CD14-positive monocyte (primary cell): ENCODE results near the gene MRPL54. TPM values are rescaled to one million over a fixed set of nuclear protein-coding genes. Genes with fewer than 3 reads are reported as not detected.

Experiments used
- DNase-seq, 3 donors: peaks; one replicate each; pipeline ENCODE4 v3.0.0-alpha.2; 2011 to 2022
- H2AFZ ChIP-seq: 2 replicates; pipeline ENCODE4 v1.6.0; 2012; ENCODE audit warnings: mild to moderate bottlenecking, low read depth, low read length, inconsistent platforms; ENCODE audit not compliant: insufficient read depth, poor library complexity, severe bottlenecking
- H3K27ac ChIP-seq, 2 donors: 1 replicate in 1 of 2; 2 replicates in 1 of 2; pipeline ENCODE4 v1.5.1; 2012 to 2013; ENCODE audit warnings: low read length in 2 of 2, control low read depth in 1 of 2, inconsistent platforms in 1 of 2, low read depth in 1 of 2, mild to moderate bottlenecking in 1 of 2
- H3K27me3 ChIP-seq, 2 donors: one replicate each; pipeline versions ENCODE4 v1.6.0 to v1.6.1; 2011 to 2013; ENCODE audit warnings: low read length in 2 of 2; ENCODE audit not compliant: control insufficient read depth in 2 of 2, insufficient read depth in 2 of 2
- H3K36me3 ChIP-seq, 2 donors: replicated peaks in 1 of 2; 1 replicate in 1 of 2; 2 replicates in 1 of 2; pipeline versions ENCODE4 v1.5.1 to v1.6.1; 2012 to 2013; ENCODE audit warnings: low read length in 2 of 2, control low read depth in 1 of 2, inconsistent platforms in 1 of 2, mild to moderate bottlenecking in 1 of 2; ENCODE audit not compliant: insufficient read depth in 2 of 2, control insufficient read depth in 1 of 2
- H3K4me1 ChIP-seq, 2 donors: 1 replicate in 1 of 2; 2 replicates in 1 of 2; pipeline versions ENCODE4 v1.5.1 to v1.6.1; 2012 to 2013; ENCODE audit warnings: low read length in 2 of 2, control low read depth in 1 of 2, inconsistent platforms in 1 of 2, mild to moderate bottlenecking in 1 of 2, moderate library complexity in 1 of 2; ENCODE audit not compliant: insufficient read depth in 2 of 2, control insufficient read depth in 1 of 2
- H3K4me2 ChIP-seq: replicated peaks from 2 replicates; pipeline ENCODE3; 2012; ENCODE audit warnings: low read length, moderate library complexity, mild to moderate bottlenecking; ENCODE audit not compliant: poor library complexity, severe bottlenecking; ENCODE audit errors: extremely low read depth
- H3K4me3 ChIP-seq, 3 experiments: fragments of 200-600 bp in 1 of 3; sonication (generic) in 1 of 3; replicated peaks in 1 of 3; 1 replicate in 2 of 3; 2 replicates in 1 of 3; pipeline ENCODE4 v1.5.1; 2011 to 2013; ENCODE audit warnings: low read length in 3 of 3, mild to moderate bottlenecking in 3 of 3, control low read depth in 2 of 3, low read depth in 2 of 3, inconsistent platforms in 1 of 3, moderate library complexity in 1 of 3
- H3K79me2 ChIP-seq: 2 replicates; pipeline ENCODE4 v1.6.0; 2012; ENCODE audit warnings: mild to moderate bottlenecking, control low read depth, inconsistent platforms, low read length, moderate library complexity; ENCODE audit not compliant: insufficient read depth
- H3K9ac ChIP-seq: 2 replicates; pipeline ENCODE4 v1.6.0; 2017; ENCODE audit warnings: low read length, mild to moderate bottlenecking; ENCODE audit not compliant: insufficient read depth, poor library complexity, severe bottlenecking
- H3K9me3 ChIP-seq, 2 donors: replicated peaks in 1 of 2; 1 replicate in 1 of 2; 2 replicates in 1 of 2; pipeline versions ENCODE4 v1.5.1 to v1.6.1; 2012 to 2013; ENCODE audit warnings: low read length in 2 of 2, control low read depth in 1 of 2; ENCODE audit not compliant: control insufficient read depth in 1 of 2, insufficient read depth in 1 of 2
- H4K20me1 ChIP-seq: 2 replicates; pipeline ENCODE4 v1.6.0; 2012; ENCODE audit warnings: mild to moderate bottlenecking, low read length, control low read depth, moderate library complexity; ENCODE audit not compliant: insufficient read depth
- H3K27ac Mint-ChIP-seq, 7 donors: one replicate each; pipeline ENCODE4 v1.8.0; 2020; ENCODE audit warnings: mild to moderate bottlenecking in 7 of 7, mixed read lengths in 7 of 7, moderate library complexity in 6 of 7, inconsistent platforms in 2 of 7
- H3K27me3 Mint-ChIP-seq, 3 donors: one replicate each; pipeline ENCODE4 v1.8.0; 2021 to 2022; ENCODE audit warnings: low read depth in 3 of 3, mild to moderate bottlenecking in 3 of 3, mixed read lengths in 3 of 3, moderate library complexity in 3 of 3, inconsistent platforms in 1 of 3
- H3K36me3 Mint-ChIP-seq, 2 donors: one replicate each; pipeline ENCODE4 v1.8.0; 2020; ENCODE audit warnings: mixed read lengths in 2 of 2, inconsistent platforms in 1 of 2, mild to moderate bottlenecking in 1 of 2
- H3K4me1 Mint-ChIP-seq: one replicate; pipeline ENCODE4 v1.8.0; 2020; ENCODE audit warnings: mild to moderate bottlenecking, mixed read lengths
- H3K4me3 Mint-ChIP-seq, 2 donors: one replicate each; pipeline ENCODE4 v1.8.0; 2020; ENCODE audit warnings: mild to moderate bottlenecking in 2 of 2, mixed read lengths in 2 of 2, moderate library complexity in 1 of 2
- H3K9me3 Mint-ChIP-seq, 7 donors: one replicate each; pipeline ENCODE4 v1.8.0; 2020 to 2022; ENCODE audit warnings: mixed read lengths in 7 of 7, mild to moderate bottlenecking in 6 of 7, moderate library complexity in 6 of 7, inconsistent platforms in 2 of 7
- WGBS: methylation state at CpG from one replicate; pipeline ENCODE4 v1.1.5; 2013; ENCODE audit warnings: missing lambda C conversion rate; ENCODE audit not compliant: insufficient coverage; 5-methylcytosine and 5-hydroxymethylcytosine counted together
- intact Hi-C, 2 donors: fragments of 100-400 bp; cut with micrococcal nuclease; formaldehyde crosslinking; loops; one replicate each; pipeline versions ENCODE4 v1.15.0 to v1.15.1; 2023
- polyA plus RNA-seq, 3 donors: library from polyadenylated mRNA; depleted of rRNA in 1 of 3; unstranded in 2 of 3; stranded (reverse) in 1 of 3; fragments of 300-500 nt in 2 of 3; fragments of >200 nt in 1 of 3; fragmentation: Illumina TruSeq in 2 of 3; gene quantifications; 1 replicate in 2 of 3; 2 replicates in 1 of 3; pipeline ENCODE4 v1.2.3, GENCODE V29; 2012 to 2021
- TF ChIP-seq, protein P1 (sequence below): fragments of 200-600 bp; IDR thresholded peaks from one replicate; pipeline ENCODE4 v1.8.0; 2022; ENCODE audit warnings: antibody characterized with exemption, mild to moderate bottlenecking

MRPL54 gene
- polyA plus RNA-seq, 3 donors = 39.9 to 133 (median 115) TPM

DNA sequence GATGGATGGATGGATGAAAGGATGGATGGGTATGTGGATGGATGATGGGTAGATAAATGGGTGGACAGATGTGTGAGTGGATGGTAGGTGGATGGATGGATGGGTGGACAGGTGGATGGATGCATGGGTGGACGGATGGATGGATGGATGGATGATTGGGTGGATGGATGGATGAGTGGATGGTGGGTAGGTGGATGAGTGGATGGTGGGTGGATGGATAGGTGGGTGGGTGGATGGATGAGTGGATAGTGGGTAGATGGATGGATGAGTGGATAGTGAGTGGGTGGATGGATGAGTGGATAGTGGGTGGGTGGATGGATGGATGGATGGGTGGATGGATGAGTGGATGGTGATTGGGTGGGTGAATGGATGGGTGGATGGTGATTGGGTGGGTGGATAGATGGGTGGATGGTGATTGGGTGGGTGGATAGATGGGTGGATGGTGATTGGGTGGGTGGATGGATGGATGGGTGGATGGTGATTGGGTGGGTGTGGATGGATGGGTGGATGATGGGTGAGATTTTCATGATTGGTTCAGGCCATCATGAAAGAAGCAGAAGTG, 14.1 kb downstream of the MRPL54 start:
- no peak overlapping the region for H2AFZ ChIP-seq
- no peak overlapping the region for H3K4me3 ChIP-seq
- Mint-ChIP-seq H3K27ac (no peak overlapping the region), H3K36me3 (no peaks in the 10 kb centered on the region), H3K27me3 (peaks cover 0 to 10% (median 1%) of the 10 kb centered on the region in 3 donors), H3K4me3 (no peak overlapping the region), H3K9me3 (peaks cover 5 to 13% (median 10%) of the 10 kb centered on the region in 7 donors), H3K4me1 (no peaks in the 10 kb centered on the region)
- DNase-seq = no peak
- H3K27ac ChIP-seq = no peak overlapping the region
- H3K79me2 ChIP-seq = no peaks in the 10 kb centered on the region
- H4K20me1 ChIP-seq = no peaks in the 10 kb centered on the region
- no peak overlapping the region for H3K9ac ChIP-seq
- no peaks in the 10 kb centered on the region for H3K36me3 ChIP-seq
- H3K9me3 ChIP-seq = peaks cover 8 to 10% of the 10 kb centered on the region in 2 donors
- TF ChIP-seq, protein P1, sequence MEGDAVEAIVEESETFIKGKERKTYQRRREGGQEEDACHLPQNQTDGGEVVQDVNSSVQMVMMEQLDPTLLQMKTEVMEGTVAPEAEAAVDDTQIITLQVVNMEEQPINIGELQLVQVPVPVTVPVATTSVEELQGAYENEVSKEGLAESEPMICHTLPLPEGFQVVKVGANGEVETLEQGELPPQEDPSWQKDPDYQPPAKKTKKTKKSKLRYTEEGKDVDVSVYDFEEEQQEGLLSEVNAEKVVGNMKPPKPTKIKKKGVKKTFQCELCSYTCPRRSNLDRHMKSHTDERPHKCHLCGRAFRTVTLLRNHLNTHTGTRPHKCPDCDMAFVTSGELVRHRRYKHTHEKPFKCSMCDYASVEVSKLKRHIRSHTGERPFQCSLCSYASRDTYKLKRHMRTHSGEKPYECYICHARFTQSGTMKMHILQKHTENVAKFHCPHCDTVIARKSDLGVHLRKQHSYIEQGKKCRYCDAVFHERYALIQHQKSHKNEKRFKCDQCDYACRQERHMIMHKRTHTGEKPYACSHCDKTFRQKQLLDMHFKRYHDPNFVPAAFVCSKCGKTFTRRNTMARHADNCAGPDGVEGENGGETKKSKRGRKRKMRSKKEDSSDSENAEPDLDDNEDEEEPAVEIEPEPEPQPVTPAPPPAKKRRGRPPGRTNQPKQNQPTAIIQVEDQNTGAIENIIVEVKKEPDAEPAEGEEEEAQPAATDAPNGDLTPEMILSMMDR = no peak
- no peak overlapping the region for H3K4me2 ChIP-seq
- no peaks in the 10 kb centered on the region for H3K27me3 ChIP-seq
- 100% methylated on average over 1 of the region's 1 CpG for WGBS
- no peaks in the 10 kb centered on the region for H3K4me1 ChIP-seq
- intact Hi-C loops = no loop called here

DNA sequence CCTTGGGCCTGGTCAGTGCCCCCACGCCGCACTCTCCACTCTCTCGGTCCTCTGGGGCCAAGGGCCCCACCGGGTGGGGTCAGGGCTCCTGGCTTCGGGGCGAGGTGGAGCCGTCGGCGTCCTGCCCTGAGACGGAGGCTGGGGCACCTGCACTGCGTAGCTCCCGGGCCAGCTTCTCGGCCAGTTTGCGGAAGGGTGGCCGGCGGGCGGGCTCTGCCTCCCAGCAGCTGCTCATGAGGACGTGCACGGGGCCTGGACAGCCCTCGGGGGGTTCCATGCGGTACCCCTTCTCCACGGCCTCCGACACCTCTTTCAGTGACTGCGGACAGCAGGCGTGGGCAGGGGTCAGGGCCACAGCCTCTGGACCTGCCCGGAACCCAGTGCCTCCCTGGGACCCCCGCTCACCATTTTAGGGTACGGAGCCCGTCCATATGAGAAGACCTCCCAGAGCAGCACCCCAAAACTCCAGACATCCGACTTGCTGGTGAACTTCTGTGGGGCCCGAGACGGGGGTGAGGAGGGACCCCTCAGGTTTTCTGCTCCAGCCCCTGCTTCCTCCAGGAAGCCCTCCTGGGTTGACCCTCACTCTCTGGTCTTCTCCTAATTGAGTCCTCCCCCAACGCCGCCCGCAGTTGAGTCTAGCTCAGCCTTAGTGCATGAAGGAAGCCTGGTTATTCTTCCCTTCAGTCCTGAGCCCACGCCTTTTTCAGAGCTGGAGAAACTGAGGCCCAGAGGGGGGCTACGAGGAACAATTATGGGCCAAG, 15.8 kb downstream of the MRPL54 start:
- no peak overlapping the region for H3K9ac ChIP-seq
- no peaks in the 10 kb centered on the region for H3K79me2 ChIP-seq
- no peak overlapping the region for H3K27ac ChIP-seq
- Mint-ChIP-seq H3K9me3 (peaks cover 19 to 31% (median 23%) of the 10 kb centered on the region in 7 donors), H3K27ac (no peak overlapping the region), H3K4me1 (no peaks in the 10 kb centered on the region), H3K27me3 (peaks cover 0 to 6% (median 1%) of the 10 kb centered on the region in 3 donors), H3K36me3 (peaks cover 1 to 7% of the 10 kb centered on the region in 2 donors), H3K4me3 (no peak overlapping the region)
- H3K4me3 ChIP-seq = no peak overlapping the region
- peaks cover 22 to 27% of the 10 kb centered on the region in 2 donors for H3K9me3 ChIP-seq
- no peaks in the 10 kb centered on the region for H3K36me3 ChIP-seq
- H3K27me3 ChIP-seq = no peaks in the 10 kb centered on the region
- WGBS = 97% methylated on average over 31 of the region's 37 CpGs
- no peaks in the 10 kb centered on the region for H4K20me1 ChIP-seq
- H3K4me2 ChIP-seq = no peak overlapping the region
- TF ChIP-seq, protein P1 = no peak
- no peaks in the 10 kb centered on the region for H3K4me1 ChIP-seq
- no peak overlapping the region for H2AFZ ChIP-seq
- no peak for DNase-seq
- intact Hi-C loops = no loop called here
